Measurements from ENCODE around the gene DSCAM.

GRCh38 chr21:40625991-40626390 is 221.0 kb downstream of the DSCAM start:
- TF ChIP-seq CTCF (IDR thresholded peaks at IDR 0.05) (no peak), POLR2A (IDR thresholded peaks at IDR 0.05) (no peak)
